HG03066 (cell line): ENCODE results near the gene HSD17B11.
"Not testable (repeated sequence)": the region's sequence is repeated elsewhere in the genome, so short reads cannot be mapped to it uniquely, and the experiment has no call there.

Experiments used
- ATAC-seq: cut with Tn5 transposase; IDR thresholded peaks from one replicate; pipeline ENCODE4 v1.9.1; 2021; ENCODE audit warnings: low read depth; ENCODE audit not compliant: unreplicated experiment

The HSD17B11 gene

DNA sequence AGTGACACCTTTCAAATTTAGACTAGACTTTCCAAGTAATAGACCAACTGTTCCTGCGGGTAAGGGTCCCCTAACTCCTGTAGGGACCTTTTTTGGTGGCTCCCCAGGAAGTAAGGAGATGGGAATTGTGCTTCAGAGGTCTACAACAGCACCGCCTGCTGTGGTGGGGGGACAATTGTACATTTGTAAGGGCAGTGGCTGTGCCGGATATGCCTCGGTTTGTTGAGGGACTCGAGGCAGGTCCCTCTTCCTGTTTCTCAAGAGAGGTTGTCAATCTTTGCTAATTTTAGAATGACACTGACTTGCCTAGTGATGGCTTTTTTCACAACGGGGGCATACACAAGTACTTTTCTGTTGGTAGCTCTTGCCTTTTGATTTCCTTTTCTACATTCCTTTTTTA is 15.5 kb upstream of the HSD17B11 start:
- no peak for ATAC-seq

DNA sequence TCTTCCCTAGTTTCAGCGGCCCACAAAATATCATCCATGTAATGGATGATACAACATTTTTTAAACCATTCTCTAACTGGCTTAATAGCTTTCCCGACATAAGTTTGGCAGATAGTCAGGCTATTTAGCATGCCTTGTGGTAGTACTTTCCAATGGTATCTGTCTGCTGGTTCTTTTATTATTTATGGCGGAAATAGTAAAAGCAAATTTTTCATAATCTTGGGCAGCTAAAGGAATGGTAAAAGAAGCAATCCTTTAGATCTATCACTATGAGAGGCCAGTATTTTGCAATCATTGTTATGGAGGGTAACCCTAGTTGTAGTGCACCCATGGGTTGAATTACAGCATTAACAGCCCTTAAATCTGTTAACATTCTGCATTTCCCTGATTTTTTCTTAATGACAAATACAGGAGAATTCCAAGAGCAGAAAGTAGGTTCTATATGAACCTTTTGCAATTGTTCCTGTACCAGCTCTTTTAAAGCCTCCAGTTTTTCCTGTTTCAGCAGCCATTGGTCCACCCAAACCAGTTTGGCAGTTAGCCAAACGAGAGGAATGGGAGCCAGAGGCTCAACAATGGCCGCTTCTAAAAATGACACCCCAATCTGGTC is 14.3 kb upstream of the HSD17B11 start:
- ATAC-seq: no peak

DNA sequence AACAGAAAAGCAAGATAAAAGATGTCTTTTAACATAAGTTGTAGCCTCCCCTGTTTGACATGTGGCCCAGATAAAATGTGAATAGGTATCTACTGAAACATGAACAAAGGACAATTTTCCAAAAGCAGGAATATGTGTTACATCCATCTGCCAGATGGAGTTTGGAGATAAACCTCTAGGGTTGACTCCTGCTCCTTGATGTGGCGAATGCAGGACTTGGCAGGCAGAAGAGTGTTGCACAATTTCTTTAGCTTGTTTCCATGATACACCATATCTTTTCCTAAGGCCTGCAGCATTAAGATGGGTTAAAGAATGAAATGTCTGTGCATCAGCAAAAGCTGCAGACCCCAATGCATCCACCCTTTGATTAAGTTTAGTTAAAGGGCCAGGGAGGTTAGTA is 12.7 kb upstream of the HSD17B11 start:
- ATAC-seq: not testable (repeated sequence)

DNA sequence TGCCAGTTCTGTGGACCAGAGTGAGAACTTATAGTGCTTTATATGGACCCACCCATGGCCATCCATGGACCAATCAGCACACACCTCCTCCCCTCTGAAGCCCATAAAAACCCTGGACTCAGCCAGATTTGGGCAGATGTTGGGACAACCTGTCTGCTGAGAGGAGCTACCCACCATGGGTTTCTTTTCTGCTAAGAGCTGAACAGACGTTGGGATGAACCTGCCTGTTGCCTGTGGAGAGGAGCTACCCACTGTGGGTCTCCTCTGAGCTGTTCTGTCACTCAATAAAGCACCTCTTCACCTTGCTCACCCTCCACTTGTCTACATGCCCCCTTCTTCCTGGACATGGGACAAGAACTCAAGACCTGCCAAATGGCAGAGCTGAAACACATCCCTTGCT is 9.0 kb upstream of the HSD17B11 start:
- no peak for ATAC-seq

DNA sequence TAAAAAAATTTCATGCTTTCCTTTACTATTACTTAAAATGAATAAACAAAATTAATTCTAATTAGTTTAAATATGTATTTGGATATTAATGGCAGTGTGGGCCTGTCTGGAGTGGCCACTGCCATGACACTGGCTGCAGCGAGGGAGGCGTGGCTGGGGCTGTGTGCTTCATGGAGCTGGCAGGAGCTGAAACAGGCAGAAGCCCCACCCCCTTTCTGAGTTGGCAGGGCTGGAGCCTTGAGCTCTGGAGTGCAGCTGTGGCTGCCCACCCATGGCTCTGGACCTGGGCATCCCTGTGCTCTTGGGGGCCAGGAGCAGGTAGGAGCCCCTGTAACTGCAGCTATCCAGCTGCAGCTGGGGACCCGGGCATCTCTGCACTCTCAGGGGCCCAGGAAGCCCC is 8.2 kb upstream of the HSD17B11 start:
- no peak for ATAC-seq

DNA sequence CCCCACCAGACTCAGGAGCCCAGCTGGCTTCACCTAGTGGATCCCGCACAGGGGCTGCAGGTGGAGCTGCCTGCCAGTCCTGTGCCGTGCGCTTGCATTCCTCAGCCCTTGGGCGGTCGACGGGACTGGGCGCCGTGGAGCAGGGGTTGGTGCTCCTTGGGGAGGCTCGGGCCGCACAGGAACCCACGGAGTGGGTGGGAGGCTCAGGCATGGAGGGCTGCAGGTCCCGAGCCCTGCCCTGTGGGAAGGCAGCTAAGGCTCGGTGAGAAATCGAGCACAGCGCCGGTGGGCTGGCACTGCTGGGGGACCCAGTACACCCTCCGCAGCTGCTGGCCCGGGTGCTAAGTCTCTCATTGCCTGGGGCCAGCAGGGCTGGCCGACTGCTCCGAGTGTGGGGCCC is 4.9 kb upstream of the HSD17B11 start:
- not testable (repeated sequence) for ATAC-seq

DNA sequence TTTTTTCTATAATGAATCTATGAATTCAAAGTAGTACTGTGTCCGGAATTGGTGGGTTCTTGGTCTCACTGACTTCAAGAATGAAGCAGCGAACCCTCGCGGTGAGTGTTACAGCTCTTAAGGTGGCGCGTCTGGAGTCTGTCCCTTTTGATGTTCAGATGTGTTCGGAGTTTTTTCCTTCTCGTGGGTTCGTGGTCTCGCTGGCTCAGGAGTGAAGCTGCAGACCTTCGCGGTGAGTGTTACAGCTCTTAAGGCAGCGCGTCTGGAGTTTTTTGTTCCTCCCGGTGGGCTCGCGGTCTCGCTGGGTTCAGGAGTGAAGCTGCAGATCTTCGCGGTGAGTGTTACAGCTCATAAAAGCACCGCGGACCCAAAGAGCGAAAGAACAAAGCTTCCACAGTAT is 4.1 kb upstream of the HSD17B11 start:
- not testable (repeated sequence) for ATAC-seq

DNA sequence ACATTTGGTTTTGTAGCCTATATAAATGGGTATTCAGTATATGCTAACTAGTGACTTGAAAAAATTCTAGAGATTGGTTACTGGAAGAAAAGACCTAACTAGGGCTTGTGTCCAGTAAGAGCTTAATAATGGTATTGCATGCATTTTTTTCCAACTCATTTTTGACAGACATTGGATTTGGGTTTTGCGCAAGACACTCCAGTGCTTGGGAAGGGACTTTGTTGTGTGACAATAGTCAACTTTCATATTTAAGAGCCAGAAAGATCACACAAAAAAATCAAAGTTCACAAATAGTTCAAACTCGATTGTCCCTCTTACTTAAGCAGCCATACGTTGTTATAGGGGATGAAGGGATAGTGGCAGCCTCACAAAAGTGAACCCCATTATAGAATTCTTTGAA is 1.2 kb upstream of the HSD17B11 start:
- no peak for ATAC-seq

DNA sequence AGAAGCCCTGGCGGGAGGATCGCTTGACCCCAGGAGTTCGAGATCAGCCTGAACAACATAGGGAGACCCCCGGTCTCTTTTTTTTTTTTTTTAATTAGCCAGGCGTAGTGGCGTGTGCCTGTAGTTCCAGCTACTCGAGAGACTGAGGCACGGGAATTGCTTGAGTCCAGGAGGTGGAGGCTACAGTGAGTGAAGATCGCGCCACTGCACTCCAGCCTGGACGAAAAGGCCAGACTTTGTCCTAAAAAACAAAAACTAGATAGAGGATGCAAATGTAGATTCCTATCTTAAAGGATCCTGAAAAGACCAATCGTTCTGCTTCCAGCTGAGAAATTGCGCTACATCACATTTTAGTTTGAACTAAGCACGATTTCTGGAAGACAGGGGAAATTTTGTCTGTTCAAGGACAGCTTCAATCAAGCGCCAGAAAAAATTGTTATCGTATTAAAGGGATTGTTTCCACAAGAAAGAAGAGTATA is 627 bp upstream of the HSD17B11 start:
- ATAC-seq: peak; percentile 7

DNA sequence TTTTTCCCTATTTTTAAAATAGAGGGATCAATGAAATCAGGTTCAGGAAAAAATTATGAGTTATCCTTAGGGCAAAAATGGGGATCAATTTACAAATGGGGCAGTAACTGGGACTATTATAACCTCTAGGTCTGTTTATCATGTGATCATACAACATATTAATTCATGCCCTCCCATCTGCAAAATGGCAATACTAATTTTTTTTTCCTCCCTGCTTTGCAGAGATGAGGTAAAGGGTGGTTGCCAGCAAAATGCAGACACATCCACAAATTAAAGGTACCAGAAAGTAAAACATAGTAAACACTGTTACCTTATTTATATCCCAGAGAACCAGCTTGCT is 467 bp downstream of the HSD17B11 start:
- ATAC-seq: peak; percentile 5

DNA sequence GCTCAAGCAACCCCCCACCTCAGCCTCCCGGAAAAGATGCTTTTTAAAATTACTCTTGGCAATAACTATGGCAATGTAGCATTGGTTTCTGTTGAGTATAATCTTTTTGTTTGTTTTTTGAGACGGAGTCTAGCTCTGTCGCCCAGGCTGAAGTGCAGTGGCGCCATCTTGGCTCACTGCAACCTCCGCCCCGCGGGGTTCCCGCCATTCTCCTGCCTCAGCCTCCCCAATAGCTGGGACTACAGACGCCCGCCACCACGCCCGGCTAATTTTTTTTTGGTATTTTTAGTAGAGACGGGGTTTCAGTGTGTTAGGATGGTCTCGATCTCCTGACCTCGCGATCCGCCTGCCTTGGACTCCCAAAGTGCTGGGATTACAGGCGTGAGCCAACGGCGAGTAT is 933 bp downstream of the HSD17B11 start:
- not testable (repeated sequence) for ATAC-seq

DNA sequence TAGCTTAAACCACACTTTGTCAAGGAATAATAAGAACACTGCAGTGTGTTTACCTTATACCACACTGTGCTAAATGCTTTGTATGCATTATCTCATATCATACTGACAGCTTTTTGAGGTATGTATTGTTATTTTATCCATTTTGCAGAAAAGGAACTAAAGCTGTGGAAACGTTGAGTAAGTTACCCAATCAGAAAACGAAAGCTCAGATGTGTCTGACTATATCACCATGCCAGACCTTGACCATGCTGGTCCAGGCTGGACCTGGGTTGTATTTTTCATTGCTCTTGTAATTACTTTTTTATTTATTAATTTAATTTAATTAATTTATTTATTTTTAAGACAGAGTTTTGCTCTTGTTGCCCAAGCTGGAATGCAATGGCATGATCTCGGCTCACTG is 2.1 kb downstream of the HSD17B11 start:
- ATAC-seq: no peak

DNA sequence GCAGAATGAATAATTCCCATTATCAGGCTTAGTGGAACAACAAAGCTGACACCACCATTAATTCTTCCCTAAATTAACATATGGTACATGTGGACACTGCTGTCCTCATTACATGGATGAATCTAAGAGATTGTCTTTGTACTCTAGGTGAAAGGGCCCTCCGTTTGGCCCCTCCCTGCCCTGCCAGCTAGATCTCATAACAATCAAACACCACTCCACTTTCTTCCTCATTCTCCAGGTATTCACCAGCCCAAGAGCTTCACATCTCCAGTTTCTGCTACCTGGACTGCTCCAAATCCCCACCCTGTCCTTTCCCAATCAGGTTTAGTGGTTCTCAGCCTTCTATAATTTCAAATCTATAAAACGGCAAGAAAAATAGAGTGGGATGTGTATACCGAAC is 3.8 kb downstream of the HSD17B11 start:
- ATAC-seq: no peak

DNA sequence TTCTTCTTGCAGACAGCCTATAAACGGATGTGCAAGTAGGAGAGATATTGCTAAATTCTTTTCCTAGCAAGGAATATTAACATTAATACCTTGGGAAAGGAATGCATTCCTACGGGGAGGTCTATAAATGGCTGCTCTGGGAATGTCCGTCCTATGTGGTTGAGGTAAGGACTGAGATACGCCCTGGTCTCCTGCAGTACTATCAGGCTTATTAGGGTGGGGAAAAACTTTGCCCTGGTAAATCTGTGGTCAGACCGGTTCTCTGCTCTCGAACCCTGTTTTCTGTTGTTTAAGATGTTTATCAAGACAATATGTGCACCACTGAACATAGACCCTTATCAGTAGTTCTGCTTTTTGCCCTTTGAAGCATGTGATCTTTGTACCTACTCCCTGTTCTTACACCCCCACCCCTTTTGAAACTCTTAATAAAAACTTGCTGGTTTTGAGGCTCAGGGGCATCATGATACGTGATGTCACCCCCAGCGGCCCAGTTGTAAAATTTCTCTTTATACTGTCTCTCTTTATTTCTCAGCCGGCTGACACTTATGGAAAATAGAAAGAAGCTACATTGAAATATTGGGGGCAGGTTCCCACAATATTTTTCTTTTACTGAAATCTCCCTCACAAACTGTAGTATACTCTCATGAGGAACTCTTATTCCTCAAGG is 6.4 kb downstream of the HSD17B11 start:
- not testable (repeated sequence) for ATAC-seq

DNA sequence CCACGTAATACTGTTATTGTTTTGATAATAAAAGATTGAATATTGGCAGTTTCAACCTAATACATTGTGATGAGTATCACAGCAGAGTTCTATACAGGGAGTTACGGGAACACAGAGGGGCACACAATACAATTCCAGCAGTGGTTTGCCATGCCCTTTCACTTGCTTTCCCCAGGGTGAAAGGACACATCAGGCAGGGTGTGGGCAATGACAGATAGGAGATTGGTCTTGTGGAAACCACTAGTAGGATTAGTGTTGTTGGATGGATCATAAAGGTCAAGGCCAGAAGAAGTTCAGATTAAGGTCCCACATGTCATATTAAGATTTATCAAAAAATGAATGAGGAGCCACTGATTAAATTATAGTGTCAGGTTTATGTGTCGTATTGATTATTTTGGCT is 8.1 kb downstream of the HSD17B11 start:
- no peak for ATAC-seq

DNA sequence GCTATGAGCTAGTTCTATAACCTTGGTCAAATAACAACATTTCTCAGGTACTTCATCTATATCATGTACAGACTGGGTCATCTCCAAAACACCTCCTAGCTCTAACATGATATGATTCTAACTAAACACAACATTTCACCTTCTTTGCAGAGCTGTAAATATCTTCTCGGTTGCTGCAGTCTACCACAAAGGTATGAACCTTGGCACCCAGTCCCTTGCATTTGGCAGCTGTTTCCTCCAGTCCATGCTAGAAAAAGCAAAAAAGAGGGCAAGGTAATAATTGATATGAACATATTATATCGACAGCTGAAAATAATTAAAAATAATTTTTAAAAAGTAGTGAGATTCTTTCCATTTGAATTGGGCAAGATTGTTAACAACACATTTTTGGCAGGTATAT is 8.9 kb downstream of the HSD17B11 start:
- ATAC-seq: no peak

DNA sequence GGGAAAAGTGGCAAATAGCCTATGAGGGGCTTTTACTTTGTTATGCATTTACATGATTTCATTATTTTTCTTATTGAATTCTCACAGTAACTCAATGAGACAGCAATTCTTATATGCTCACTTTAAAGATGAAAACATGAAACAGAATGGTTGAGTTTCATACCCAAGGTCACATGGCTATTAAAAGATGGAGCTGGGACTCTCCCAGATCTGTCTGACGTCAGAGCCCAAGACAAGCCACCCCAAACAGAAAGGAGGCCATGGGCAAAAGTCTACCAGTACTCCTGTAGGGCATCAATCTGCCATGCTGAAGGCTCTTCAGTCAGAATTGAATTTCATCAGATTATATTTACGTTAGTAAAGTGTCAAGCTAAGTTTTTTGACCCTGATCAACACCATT is 13.2 kb downstream of the HSD17B11 start:
- no peak for ATAC-seq

DNA sequence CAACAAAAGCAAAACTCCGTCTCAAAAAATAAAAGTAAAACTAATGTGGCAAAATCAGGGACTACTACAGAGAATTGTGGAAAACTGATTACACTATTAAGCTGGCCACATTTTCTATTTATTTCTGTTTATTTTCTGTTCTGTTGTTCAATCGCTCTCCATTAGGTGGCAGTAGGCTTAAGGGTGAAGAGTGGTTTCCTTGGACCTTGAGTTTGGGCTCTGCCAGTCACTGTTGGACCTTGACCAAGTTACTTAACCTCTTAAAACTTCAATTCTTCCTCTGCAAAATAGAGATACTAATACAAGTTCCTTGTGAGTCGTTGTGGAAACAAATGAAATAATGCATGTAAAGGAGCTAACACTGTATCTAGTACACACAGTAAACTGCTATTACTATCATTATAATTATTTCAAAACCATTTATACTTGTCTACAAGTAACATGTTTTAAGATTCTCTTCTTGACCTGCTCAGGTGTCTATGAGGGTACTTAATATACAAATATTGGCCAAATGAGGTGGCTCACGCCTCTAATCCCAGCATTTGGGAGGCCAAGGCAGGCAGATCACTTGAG is 15.2 kb downstream of the HSD17B11 start:
- no peak for ATAC-seq

DNA sequence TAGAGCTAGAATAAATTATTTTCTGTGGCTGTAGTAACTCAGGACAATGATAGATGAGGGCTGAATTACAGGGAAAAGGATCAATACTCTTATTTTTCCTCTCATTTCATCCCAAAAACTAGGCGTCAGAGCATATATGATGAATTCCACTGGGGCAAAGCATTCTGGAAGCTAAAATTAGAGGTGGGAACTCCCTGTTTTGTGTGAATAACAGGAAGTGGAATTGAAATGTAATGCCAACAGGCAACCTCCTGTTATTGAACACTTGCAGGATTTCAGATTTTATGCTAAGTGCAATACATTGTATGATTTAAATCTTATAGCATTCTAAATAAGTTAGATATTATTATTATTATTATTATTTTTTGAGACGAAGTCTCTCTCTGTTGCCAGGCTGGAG is 20.9 kb downstream of the HSD17B11 start:
- no peak for ATAC-seq

DNA sequence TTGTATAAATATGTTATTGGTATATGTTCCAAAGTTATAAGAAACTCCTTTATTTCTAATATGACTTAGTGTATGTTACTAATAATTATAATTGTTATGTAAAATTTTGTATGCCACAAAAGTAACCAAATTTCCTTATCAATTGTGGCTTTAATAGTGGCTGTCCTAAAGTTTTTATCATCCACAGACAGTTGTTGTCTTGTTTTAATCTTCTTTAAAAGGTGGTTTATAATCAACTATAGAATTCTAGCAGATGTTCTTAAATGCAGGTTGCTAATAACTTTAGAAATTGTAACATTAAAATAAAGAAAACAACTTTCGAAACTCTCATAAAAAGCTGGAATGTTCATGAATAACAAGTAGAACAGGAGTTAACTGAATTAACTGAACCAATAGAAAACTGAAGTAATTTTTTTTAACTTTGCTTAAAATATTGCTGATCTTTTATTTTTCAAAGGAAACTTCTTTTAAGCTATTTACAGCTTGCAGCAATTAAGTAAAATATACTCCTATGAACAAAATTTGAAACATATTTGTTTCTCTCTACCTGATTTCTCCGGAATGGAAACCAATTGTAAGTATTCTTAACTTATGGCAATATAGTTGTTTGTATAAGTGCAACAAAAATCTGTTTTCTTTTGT is 24.3 kb downstream of the HSD17B11 start:
- ATAC-seq: no peak

DNA sequence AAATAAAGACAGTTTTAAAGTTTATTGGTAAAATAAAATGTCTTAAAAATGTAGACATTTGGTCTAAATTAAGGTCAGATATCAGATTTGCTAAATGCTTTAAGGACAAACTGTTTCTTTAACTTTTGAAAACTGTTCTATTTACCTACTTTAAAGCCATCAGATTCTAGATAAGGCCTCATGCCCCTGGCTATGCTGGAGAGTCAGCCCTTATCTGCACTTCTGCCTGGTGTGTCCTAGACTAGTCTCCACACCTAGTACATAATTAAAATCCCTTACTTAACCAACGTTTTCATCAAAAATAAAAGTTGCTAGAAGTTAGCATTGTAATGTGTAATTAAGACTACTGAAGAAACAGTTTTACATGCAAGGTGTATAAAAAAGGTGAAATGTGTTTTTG is 25.6 kb downstream of the HSD17B11 start:
- ATAC-seq: no peak

DNA sequence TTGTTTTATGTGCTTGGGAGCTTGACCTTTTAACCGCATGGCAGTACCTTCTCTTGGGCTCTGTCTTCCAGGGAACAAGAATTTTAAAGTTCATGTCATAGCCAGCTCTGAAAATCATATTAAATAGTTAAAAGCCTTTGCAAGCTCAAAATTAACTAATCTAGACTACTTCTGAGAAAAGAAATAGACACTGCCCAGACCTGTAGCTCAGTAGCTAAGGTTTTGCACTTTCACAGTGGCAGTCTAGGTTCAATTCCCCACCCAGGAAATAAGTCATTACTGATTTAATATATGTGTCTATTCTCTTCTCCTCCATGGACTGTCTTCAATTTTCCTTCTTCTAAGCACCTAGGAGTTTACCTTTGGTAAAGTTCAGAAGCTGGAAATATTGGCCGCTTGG is 27.4 kb downstream of the HSD17B11 start:
- no peak for ATAC-seq
